Chondrocyte (in vitro differentiated cells): Measurements from ENCODE around the gene CATSPER3. TPM values are rescaled to one million over a fixed set of nuclear protein-coding genes. Genes with fewer than 3 reads are reported as not detected.

Experiments used
- DNase-seq: peaks from one replicate; pipeline ENCODE4 v3.0.0; 2021; ENCODE audit warnings: mixed read lengths, low spot score
- H3K27ac Mint-ChIP-seq: one replicate; pipeline ENCODE4 v1.8.0; 2021; ENCODE audit warnings: mild to moderate bottlenecking, moderate library complexity, mixed read lengths; ENCODE audit not compliant: unreplicated experiment
- H3K27me3 Mint-ChIP-seq: 2 replicates; pipeline ENCODE4 v1.8.0; 2021; ENCODE audit warnings: low read depth, mixed read lengths
- H3K36me3 Mint-ChIP-seq: 2 replicates; pipeline ENCODE4 v1.8.0; 2021; ENCODE audit warnings: low read depth, mixed read lengths
- H3K4me1 Mint-ChIP-seq: 2 replicates; pipeline ENCODE4 v1.8.0; 2021; ENCODE audit warnings: low read depth, mild to moderate bottlenecking, mixed read lengths
- H3K4me3 Mint-ChIP-seq: one replicate; pipeline ENCODE4 v1.8.0; 2021; ENCODE audit warnings: mild to moderate bottlenecking, moderate library complexity, mixed read lengths; ENCODE audit not compliant: unreplicated experiment
- H3K9me3 Mint-ChIP-seq: 2 replicates; pipeline ENCODE4 v1.8.0; 2021; ENCODE audit warnings: low read depth, mixed read lengths
- total RNA-seq: library from RNA; stranded (reverse); gene quantifications from 3 replicates; pipeline ENCODE4 v1.2.1, GENCODE V29; 2021
- TF ChIP-seq, protein P1 (sequence below): fragments of 200-600 bp; sonication (generic); IDR thresholded peaks from 2 replicates; pipeline ENCODE4 v1.5.0; 2021; ENCODE audit warnings: antibody characterized with exemption, mild to moderate bottlenecking, moderate library complexity

Gene CATSPER3
- total RNA-seq, 1 donor from 2014 or later: 0.17 TPM

DNA sequence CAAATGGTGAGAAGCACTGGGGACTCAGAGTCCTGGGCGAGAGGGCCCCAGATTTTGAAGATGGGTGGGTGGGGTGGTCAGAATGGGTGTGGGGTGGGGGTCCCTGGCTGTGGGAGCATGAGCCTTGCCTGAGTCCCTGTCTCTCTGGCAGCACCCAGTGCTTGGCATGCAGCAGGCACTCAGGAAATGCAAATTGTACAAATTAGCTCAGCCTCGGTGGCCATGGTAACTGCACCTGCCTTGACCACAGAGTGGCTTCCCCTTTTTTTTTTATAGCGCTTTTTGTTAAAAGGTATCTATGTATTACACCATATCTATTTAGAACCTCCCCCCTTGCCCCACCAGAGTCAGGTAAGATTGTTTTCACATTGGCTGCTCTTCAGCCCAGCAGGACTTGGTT is 85.6 kb downstream of the CATSPER3 start:
- Mint-ChIP-seq H3K4me1 (no peaks in the 10 kb centered on the region), H3K27me3 (peaks cover 86% of the 10 kb centered on the region), H3K4me3 (no peak overlapping the region), H3K36me3 (peaks cover 2% of the 10 kb centered on the region), H3K9me3 (no peaks in the 10 kb centered on the region), H3K27ac (no peak overlapping the region)
- TF ChIP-seq, protein P1, sequence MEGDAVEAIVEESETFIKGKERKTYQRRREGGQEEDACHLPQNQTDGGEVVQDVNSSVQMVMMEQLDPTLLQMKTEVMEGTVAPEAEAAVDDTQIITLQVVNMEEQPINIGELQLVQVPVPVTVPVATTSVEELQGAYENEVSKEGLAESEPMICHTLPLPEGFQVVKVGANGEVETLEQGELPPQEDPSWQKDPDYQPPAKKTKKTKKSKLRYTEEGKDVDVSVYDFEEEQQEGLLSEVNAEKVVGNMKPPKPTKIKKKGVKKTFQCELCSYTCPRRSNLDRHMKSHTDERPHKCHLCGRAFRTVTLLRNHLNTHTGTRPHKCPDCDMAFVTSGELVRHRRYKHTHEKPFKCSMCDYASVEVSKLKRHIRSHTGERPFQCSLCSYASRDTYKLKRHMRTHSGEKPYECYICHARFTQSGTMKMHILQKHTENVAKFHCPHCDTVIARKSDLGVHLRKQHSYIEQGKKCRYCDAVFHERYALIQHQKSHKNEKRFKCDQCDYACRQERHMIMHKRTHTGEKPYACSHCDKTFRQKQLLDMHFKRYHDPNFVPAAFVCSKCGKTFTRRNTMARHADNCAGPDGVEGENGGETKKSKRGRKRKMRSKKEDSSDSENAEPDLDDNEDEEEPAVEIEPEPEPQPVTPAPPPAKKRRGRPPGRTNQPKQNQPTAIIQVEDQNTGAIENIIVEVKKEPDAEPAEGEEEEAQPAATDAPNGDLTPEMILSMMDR: no peak
- DNase-seq: peak; percentile 39

DNA sequence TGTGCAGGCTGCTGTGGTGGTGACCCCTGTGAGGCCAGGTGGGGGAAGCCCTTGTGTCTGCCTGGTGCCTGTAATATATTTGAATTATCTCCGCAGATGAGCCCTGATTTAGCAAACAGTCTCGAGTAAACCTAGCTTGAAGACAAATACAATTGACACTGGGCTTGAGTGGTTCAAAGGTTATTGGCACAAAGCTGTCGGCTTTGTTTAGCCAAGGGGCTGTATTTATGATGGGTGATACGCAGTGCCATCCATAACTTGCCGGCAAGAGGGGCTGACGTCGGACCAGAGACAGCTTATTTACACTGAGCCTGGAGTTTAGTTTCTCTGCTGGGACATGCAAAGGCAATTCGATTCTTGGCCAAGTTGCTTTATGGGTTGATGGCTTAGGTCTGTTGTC is 86.3 kb downstream of the CATSPER3 start:
- Mint-ChIP-seq H3K27me3 (peaks cover 87% of the 10 kb centered on the region), H3K9me3 (no peaks in the 10 kb centered on the region), H3K36me3 (peaks cover 2% of the 10 kb centered on the region), H3K27ac (no peak overlapping the region), H3K4me3 (no peak overlapping the region), H3K4me1 (no peaks in the 10 kb centered on the region)
- TF ChIP-seq, protein P1: no peak
- peak; percentile 27 for DNase-seq

DNA sequence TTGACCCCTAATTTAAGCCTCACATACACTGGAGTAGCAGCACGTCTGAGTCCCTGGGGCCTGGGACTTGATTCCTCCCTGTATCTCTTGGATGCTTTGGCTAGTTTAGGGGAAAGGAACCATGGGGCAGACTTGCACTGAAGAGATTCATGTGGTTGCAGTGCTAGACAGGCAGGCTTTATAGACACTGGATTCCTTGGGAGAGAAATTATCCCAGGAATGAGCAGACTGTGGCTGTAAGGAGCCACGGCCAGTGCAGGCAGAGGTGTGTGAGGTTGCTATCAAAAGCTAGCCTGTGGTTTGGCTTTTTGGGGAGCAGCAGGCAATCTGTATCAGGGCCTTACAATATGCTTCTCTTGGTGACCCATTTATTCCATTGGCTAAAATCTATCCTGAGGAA is 86.8 kb downstream of the CATSPER3 start:
- no peak overlapping the region for H3K27ac Mint-ChIP-seq
- DNase-seq: peak; percentile 14

DNA sequence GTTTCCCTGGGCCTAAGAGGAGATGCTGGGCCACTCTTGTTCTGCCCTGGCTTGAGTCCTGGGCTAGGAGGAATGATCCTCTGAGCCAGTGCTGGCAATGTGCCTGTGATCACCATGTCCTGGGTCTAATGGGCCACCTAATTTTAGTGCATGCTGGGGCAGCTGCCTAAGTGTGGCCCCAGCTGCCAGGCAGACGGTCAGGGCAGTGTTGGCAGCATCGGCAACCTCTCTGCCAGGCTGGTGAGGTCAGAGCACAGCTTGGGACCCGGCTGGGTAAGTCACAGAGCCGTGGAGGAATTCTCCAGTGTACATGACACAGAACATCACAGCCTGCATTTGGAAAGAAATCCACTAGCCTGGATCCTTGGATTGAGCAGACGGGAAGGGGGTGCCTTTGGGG is 87.7 kb downstream of the CATSPER3 start:
- H3K36me3 Mint-ChIP-seq: peaks cover 2% of the 10 kb centered on the region
- H3K27me3 Mint-ChIP-seq: peaks cover 83% of the 10 kb centered on the region
- H3K27ac Mint-ChIP-seq: no peak overlapping the region
- no peaks in the 10 kb centered on the region for H3K9me3 Mint-ChIP-seq
- DNase-seq: no peak
- TF ChIP-seq, protein P1: no peak
- H3K4me1 Mint-ChIP-seq: no peaks in the 10 kb centered on the region
- no peak overlapping the region for H3K4me3 Mint-ChIP-seq

More for the DNA sequence above, 86.8 kb downstream of the CATSPER3 start:
- TF ChIP-seq, protein P1: no peak
- H3K9me3 Mint-ChIP-seq: no peaks in the 10 kb centered on the region
- peaks cover 2% of the 10 kb centered on the region for H3K36me3 Mint-ChIP-seq
- H3K4me3 Mint-ChIP-seq: no peak overlapping the region
- H3K4me1 Mint-ChIP-seq: no peaks in the 10 kb centered on the region
- peaks cover 86% of the 10 kb centered on the region for H3K27me3 Mint-ChIP-seq

DNA sequence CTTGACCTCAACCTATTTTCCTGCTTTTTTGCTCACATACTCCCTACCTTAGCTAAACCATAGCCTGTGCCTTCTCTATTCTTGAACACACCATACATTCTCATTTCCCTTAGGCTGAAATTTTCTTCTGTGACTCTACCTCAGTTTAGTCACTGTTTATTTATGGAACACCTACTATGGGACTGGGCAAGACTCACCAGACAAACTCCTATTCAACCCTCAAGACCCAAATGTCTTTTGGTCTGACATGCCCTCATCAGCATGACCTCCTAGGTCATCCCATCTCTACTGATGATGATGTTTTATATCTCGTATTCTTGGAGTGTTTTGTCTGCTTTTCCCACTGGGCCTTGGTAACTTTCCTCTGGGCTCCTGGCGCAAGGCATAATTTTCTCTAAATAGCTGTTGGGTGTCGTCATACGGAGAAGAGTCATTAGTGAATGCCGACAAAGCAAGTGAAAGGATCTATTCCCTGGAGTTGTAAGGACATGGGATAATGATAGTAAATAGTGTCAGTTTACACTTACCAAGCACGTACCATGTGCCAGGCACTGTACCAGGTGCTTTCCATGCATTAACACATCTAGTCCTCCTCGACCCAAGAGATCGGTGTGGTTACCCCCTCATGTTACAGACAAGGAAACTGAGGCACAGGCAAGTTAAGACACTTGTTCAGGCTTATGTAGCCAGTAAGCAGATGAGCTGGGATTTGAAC is 88.8 kb downstream of the CATSPER3 start:
- H3K9me3 Mint-ChIP-seq: no peaks in the 10 kb centered on the region
- H3K4me3 Mint-ChIP-seq: no peak overlapping the region
- H3K4me1 Mint-ChIP-seq: no peaks in the 10 kb centered on the region
- no peak for DNase-seq
- TF ChIP-seq, protein P1: no peak
- H3K36me3 Mint-ChIP-seq: peaks cover 2% of the 10 kb centered on the region
- no peak overlapping the region for H3K27ac Mint-ChIP-seq
- H3K27me3 Mint-ChIP-seq: peaks cover 80% of the 10 kb centered on the region
